Left kidney (tissue), 2 donors: Measurements from ENCODE around the gene RNF152. TPM values are rescaled to one million over a fixed set of nuclear protein-coding genes. Genes with fewer than 3 reads are reported as not detected.

ENCODE experiments used
- DNase-seq: peaks from one replicate; pipeline ENCODE4 v3.0.0-alpha.2; 2013
- polyA plus RNA-seq: library from polyadenylated mRNA; unstranded; fragments of 120-200 nt; gene quantifications from one replicate; pipeline ENCODE4 v1.2.1, GENCODE V29; 2013; ENCODE audit not compliant: insufficient read length

The RNF152 gene
- polyA plus RNA-seq, 1 donor: 13.0 TPM

DNA sequence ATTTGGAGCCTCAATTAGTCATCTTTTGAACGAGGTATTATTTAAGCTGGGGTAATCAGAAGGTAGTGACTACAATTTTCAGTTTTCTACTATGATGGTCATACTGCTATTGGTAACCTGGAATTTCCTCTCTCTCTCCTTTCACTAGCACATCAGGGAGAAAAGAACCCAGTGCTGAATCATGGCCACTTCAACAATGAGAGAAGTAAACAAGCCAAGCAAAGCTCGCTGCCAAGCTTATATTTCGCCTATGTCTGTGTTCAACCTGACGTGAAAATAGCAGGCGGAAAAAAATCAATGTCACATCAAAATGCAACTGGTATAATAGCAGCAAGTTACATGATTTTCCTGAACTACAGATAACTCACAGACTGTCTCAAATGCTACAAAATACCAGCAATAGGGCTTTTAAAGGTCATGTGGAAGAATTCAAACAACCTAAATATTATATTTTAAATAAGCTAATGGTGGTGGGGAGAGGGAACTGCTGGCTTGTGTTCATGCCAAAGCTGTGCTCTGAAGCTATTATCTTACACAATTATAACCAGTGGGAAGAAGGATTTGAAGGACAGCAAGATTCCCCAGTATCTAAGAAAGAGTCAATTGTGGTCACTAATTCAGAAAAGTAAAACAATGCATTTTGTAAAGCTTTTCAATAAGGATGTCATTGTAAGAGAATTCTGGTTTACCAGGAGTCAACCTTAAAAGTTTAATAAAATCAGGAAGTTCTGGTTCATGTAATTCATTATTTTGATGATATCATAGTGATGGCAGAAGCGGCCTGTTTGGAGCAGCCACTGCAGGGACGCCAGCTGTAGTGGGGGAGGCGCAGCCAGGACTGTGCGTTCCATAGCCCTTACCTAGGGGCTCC lies 38.0 kb downstream of the RNF152 start:
- DNase-seq: no peak

DNA sequence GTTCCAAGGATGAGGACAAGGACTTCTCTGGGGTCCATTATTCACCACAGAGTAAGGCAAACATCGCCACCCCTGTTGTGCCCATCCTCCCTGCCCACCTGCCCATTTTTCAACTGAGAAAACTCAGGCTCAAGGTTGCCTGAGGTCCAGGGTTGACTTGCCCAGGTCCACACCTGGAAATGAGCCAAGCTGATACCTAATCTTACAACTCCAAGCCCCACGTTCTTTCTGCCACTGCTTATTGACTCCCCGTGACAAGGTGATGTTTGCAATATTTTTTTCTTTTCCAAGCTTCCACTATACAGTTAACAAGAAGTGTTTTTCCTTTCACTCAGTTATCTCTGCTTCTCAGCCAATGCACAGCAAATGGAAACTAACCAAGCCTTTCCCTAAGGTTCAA lies 39.0 kb downstream of the RNF152 start:
- no peak for DNase-seq

DNA sequence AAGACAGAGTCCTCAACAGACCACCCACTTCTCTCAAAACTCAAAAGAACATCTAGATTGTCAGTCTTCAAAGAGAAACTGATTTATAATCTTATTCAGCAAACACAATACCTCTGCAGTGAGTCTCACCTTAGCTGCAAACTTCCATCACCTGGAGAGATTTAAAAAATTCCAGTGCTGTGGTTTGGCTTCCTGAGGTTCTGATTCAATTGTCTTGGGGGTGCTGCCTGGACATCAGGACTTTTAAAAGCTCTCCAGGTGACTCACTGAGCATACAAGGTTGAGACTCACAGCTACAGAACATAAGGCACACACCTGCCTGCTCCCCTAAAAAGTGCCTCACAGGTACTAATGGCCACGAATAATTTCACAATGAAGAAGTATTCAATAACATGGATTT lies 40.3 kb downstream of the RNF152 start:
- DNase-seq: no peak

DNA sequence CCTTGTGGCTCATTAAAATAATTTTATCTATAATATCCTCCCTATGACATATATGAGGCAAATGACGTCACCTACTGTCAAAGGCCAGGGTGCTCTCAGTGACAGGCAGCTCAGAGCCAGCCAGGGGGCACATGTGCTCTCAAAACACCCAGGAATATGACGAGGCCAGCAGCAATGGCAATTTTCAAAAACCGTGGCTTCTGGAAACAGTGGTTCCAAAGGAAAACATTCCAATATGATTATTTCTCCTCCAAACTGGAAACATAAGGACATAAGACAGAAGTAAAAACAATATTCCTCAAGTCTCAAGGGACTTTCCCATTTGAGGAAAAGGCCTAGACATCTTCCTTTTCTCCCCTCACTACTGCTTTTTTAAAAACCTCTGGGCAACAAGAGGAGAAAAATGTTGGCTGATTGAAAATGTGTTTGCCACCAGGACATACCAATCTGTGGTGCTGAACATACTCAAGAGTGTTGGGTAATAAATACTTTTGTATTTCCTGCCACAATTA lies 40.8 kb downstream of the RNF152 start:
- DNase-seq: no peak

DNA sequence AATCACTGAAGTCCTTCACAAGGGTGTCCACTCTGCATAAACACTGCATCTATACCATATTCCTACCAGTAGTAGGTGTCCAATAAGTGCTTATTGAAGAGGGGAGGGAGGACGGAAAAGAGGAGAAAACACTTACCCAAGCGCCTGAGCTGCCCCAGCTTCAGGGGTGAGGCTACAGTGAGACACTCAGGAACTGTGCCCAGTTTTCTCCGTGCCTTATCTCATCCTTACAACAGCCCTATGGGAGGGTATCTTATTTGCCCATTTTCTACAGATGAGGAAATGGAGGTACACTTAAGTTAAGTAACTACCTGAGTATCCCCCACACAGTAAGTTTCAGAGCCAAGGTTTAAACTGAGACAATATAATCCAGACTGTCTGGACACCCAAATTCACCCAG lies 41.5 kb downstream of the RNF152 start:
- DNase-seq: no peak

DNA sequence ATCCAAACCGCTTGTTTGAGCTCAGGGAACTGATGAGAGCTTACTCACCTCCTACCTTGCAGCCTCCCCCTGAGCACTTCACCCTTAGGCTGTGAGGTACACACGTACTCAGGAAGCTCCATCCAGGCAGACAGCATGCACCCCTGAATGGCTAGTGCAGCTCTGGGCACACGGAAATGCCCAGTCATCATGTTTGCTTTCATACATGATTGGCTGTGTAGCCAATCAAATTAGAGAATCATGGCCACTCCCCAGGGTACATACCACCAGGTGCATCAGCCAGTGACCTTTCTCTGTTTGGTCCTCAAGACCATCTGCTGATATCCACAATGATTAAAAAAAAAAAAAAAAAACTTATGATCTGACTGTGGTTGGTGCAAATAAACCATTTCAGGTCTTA lies 42.1 kb downstream of the RNF152 start:
- DNase-seq: no peak

DNA sequence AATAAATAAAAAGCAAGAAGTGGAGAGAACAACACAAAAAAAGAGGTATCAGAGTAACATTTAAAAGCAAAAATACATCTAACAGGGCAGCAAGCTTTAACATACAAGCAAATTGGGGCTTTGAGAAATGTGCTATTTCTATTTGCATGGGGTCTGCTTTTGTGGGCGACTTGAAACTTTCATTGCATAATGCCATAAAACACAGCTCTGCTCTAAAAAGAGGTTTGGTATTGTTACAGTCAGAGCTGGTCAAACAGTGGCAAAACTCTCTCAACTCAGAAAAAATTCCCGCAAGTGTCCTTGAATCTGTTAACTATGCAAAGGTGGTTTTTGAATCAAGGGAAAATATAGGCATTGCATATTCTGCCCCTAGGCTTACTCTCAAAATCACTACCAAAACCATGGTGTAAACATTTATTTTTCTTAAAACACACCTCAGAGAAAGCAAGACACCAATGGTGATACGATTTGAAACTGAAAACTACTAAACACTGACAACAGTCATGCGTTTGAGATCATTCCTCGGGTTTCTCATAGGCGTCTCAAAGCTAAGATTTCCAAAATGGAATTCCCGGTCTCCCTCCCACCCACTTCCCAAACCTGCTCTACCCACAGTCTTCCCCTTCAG lies 45.5 kb downstream of the RNF152 start:
- DNase-seq: no peak

DNA sequence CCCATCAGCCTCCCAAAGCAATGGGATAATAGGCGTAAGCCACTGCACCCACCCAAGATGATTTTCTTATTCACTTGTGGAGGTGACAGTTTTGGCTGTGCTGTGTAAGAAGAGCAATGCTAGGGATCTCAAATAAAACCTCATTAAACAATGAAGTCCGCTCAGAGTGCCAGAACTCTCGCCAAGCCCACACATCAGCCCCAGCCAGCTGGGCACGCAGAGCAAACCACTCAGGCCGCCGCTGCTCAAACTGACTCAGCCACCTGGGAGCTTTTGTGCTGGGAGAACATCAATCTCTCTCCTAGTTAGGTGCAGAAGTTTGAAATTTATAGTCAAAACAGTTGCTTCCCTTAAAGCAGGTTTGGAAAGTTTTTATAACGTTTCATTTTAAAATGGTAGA lies 47.6 kb downstream of the RNF152 start:
- DNase-seq: no peak

DNA sequence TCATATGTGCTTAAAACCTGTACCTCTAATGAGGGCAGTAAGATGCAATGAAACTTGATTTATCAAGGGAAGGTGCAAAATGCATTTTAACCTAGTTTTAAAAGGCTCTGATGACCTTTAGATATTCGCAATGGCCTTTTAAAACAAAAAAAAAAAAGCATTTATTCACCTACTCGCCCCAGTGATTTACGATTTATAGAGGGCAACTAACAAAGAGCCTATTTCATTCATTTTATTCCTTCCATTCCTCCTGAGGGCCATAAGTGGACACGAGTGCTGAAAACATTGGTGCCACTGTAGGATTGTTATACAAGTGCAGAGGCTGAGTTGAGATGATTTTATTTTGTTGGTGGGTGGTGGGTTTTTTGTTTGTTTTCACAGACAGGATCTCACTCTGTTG lies 48.1 kb downstream of the RNF152 start:
- no peak for DNase-seq

DNA sequence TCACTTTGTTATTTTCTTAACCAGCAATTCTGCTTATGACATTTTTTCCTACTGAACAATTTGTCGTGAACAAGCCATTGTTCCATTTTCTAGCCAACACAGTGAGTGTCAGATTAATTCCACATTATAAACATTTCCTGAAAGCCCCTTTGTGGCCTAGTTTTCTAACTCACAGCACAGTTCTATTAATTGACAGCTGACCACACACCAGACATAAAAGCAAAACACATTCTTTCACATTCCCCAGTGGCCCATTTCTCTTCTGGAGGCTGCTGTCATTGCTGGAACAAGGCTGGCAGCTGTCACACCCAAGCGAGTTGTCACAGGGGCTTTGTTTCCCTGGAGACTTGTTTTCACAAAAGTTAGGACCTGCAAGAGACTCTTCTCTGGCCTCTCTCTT lies 50.7 kb downstream of the RNF152 start:
- no peak for DNase-seq

DNA sequence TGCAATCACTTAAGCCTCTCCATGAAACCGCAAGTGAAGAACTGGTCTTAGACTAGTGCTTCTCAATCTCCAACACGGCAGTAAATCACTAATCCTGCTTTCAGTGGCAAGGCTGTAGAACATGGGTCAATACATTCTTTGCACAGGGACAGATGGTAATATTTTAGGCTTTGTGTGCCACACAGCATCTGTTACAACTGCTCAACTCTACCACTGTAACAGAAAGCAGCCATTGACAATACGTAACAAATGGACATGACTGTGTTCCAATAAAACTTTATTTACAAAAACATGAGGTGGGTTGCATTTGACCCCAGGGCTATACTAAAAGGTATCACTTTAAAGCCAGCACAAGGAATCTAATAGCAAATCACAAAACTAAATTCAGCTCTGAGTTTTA lies 51.1 kb downstream of the RNF152 start:
- DNase-seq: no peak

DNA sequence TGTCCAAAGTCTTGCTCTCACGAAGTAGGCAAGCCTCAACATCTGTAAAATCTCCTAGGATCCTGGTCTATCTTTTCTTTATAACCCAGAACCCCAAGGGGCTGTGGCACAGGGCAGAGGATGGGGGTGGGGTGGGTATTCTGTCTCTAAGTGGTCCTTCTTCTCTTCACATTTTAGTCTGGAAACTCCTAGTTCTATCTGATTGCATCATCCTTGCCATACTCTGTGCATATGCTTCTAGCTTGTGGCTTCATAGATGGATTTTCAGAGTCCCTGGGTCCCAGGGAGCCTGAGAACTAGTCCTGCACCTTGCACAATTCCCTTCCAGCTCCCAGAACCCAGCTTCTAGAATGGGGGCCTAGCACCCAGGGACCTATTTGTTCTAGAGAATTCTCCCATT lies 52.5 kb downstream of the RNF152 start:
- no peak for DNase-seq

DNA sequence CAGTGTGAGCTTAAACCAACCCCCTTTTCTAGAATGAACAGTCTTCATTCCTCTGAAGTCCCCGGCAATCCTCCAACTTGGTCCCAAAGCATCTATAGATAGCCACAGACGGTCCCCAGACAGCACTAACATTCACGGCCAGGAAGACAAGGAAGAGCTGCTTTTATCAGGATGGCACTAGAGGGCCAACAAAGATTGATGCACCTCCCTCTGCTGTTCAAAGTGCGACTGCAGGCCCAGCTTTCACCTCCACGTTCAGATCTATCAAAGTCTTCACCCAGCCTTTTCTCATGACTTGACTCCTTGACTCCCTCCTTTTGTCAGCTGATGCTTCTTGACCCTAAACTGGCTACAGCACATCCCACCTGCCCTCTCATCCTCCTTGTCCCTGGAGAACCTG lies 54.3 kb downstream of the RNF152 start:
- no peak for DNase-seq

DNA sequence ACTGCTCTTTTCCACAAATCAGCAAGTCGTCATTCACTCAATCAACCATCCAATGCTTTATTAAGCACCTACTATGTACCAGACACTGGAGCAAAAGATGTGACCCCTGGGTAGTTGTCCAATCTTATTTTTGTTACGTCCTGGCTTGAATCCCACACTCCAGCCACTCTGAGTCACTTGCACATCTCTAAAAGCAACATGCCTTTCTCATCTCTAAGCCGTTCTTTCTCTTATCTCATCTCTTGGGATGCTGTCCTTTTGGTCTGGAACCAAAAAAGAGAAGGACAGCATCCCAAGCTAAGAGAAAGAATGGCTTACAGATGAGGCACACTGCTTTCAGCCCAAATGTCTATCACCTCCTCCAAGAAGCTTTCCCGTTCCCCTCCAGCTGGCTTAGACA lies 58.8 kb downstream of the RNF152 start:
- no peak for DNase-seq

DNA sequence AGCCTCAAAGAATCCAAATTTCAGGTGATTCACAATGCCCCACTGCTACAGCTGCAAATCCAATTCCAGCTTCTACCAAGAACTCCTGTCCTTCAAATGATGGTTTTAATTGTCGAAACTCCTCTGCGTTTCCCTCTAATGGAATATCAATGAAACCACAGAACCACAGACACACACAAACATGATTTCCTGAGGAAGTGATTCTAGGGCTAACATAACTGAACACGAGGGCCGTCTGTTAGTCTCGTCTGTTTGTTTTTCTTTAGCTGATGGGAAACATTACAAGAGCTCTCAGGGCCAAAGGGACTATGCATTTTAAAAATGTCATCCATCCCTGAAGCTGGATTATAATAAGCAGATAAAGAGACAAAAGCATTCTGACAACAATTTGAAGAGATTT lies 59.4 kb downstream of the RNF152 start:
- DNase-seq: no peak

DNA sequence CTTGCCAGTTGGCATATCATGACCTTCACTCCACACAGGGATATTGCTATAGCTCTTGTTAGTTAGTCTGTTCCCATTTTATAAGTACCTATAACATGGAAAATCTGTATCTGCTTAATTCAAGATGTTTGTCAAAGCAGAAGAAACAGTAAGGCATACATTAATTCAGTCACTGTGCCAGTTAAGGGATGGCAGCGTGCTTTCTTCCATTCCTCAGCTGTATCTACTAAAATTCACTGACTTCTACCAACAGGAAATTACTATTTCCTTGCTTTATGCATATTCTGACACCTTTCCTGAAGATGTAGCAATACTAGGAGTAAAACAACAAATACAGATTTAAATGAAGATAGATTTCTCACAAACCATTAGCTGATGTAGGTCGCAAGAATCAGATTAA lies 59.9 kb downstream of the RNF152 start:
- DNase-seq: no peak

DNA sequence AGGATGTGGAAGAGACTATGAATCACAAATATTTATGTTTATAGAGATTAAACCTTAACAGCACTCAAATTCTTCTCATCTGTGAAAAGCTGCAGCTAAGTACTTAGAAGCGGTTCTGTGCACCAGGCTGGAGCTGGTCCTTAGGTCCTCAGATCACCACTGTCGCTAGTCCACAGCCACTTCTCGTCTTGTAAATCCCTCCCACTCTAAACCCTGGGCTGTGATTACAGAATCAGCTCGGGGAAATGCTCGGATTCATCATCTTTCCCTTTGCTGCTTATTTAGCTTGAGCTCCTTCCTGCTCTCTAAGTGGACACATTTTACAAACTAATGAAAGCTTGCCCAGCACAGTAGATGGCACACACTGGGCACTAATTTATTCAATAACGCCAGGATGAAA lies 61.7 kb downstream of the RNF152 start:
- DNase-seq: peak; percentile 25

DNA sequence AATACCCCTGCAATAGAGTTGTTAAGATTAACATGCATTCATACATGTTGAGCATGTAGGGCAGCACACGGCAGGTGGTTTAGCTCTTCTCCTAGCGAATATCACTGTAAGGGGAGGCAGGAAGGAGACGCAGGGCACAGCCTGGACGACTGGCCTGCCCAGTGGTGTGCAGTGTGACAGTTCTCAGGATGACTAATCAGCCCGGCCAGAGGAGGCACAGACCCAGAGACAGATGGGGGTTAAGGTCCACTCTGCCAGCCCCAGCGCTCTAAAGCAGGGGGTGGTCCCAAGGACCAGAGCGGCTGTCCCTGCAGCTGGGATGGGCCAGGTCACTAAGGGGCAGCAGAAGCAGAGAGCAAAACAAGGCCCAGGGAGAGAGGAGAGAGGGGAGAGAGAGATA lies 63.7 kb downstream of the RNF152 start:
- DNase-seq: no peak

DNA sequence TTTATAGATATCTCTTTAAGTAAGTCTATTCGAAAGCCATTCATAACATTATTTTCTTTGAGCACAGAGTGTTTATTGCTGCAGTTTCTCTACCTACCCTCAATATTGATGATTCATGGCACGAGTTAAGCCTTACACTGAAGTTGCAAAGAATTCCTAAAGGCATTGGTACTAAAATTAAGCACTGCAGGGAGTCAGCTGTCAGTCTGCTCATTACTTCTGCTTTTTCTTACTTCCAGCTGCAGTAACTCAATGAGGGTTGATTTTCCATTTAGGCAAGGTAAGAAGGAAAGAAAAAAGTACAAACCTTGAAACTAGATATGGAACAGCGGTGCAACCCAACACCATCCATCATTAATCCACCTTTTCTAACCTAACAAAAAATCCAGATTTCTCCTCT lies 65.2 kb downstream of the RNF152 start:
- peak; percentile 24 for DNase-seq

DNA sequence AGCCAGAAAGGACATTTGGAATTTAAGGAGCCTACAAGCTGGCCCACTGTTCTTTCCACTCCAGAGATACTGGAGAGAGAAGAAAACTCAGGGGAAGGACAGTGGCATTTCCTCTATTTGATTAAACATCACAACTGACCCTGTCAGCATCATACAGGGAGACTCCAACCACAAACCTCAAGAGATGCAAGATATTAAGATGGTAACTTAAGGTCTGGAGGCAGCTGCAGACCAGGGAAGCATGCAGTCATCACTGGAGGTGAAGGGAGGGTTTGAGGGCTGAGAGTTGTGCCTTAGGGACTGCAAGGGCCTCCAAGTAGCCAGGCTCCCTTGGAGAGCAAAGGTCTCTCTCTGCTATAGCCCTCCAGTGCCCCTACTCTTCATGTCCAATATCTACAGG lies 67.4 kb downstream of the RNF152 start:
- DNase-seq: no peak

DNA sequence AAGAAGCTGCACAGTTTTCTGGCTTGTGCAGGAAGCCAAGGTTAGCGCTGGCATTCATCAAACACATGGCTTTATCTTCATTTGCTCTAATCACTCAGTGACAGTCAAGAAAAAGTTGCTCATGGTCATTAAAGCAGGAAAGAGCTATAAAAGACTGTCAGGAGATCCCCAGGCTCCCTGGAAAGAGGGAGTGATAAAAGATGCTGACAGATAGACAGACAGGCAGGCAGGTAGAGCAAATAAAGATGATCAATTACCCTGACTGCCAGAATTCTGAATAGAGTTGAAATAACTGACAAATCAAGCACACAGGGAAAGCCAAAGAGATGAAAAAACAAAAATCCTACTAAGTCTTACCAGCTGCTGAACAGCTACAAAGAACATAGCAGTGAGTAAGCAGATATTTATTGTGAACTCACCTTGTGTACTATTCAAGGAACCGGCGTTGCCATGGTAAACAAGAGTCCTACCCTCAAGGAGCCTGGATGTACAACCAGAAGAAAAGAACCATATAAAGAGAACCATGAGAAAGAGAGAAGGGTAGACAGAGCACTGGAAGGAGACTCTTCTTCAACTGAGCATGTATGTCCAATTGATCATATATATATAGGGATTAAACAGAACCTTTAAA lies 68.0 kb downstream of the RNF152 start:
- no peak for DNase-seq

DNA sequence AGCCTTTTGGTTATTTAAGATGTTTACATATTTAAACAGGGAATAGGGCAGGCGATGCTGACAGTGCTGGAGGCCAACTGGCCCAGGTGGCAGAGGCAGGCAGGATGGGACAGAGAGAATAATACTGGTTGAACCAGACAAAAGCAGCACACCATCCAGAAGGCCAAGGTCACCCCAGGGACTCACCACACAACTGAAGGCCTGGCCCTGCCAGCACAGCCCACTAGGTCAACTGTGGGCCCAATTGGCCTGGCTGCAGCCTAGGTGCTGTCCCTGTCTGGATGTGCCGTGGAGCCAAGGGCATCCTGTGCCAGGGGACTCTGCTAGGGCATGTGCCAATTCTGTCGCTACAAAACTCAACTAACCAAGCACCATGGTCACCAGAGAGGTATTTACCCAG lies 69.2 kb downstream of the RNF152 start:
- DNase-seq: no peak

DNA sequence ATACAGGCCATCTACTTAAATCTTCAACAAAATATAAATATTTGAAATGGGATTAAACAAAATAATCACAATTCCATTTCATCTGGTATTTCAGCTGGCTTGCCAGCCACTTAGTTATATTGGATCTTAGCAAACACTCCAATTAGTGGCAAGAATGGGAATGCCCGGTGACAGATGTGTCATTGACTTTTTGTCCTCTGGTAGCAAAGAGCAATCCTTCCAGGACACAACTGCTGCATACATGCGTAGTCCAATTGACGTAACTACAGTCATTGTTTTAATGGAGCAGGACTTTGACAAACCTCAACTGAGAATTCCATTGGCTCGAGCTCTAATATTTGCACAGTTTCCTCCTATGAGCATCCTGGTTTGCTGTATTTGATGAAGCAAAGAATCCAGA lies 69.9 kb downstream of the RNF152 start:
- no peak for DNase-seq
